Cortex of kidney (tissue), 1 donor: ENCODE results near the gene ABCG2.
"Not testable (repeated sequence)": the region's sequence is repeated elsewhere in the genome, so short reads cannot be mapped to it uniquely, and the experiment has no call there.

Experiments
- DNase-seq: peaks from one replicate; lab custom pipeline; 2025; lab: John Stamatoyannopoulos, UW

Gene ABCG2

GRCh38 chr4:88166608-88167007, 8.2 kb upstream of the ABCG2 start:
- DNase-seq = no peak

- no peak for DNase-seq
These were observed 4.9 kb upstream of the ABCG2 start for GRCh38 chr4:88163336-88163735.

- DNase-seq = no peak
These were observed 4.2 kb upstream of the ABCG2 start for GRCh38 chr4:88162626-88163025.

GRCh38 chr4:88159229-88159725, 838 bp upstream of the ABCG2 start:
- no peak for DNase-seq

GRCh38 chr4:88158038-88158488, 376 bp downstream of the ABCG2 start:
- no peak for DNase-seq

- DNase-seq = not testable (repeated sequence)
These were observed 6.1 kb downstream of the ABCG2 start for GRCh38 chr4:88152331-88152730.

- DNase-seq = no peak
These were observed 9.9 kb downstream of the ABCG2 start for GRCh38 chr4:88148560-88148959.

- DNase-seq = no peak
These were observed 10.6 kb downstream of the ABCG2 start for GRCh38 chr4:88147799-88148217.

GRCh38 chr4:88146891-88147290, 11.5 kb downstream of the ABCG2 start:
- DNase-seq = no peak

GRCh38 chr4:88144866-88145300, 13.6 kb downstream of the ABCG2 start:
- DNase-seq = no peak

GRCh38 chr4:88144048-88144447, 14.4 kb downstream of the ABCG2 start:
- no peak for DNase-seq

- DNase-seq = no peak
These were observed 14.9 kb downstream of the ABCG2 start for GRCh38 chr4:88143504-88143903.

- DNase-seq = no peak
These were observed 19.9 kb downstream of the ABCG2 start for GRCh38 chr4:88138561-88138960.

GRCh38 chr4:88137112-88137511, 21.3 kb downstream of the ABCG2 start:
- DNase-seq = no peak

GRCh38 chr4:88136249-88136648, 22.2 kb downstream of the ABCG2 start:
- DNase-seq = no peak

GRCh38 chr4:88135356-88135663, 23.1 kb downstream of the ABCG2 start:
- DNase-seq = no peak

- DNase-seq = no peak
These were observed 23.7 kb downstream of the ABCG2 start for GRCh38 chr4:88134536-88135355.

GRCh38 chr4:88134111-88134510, 24.3 kb downstream of the ABCG2 start:
- no peak for DNase-seq

- DNase-seq = no peak
These were observed 27.7 kb downstream of the ABCG2 start for GRCh38 chr4:88130544-88131305.

GRCh38 chr4:88130003-88130402, 28.4 kb downstream of the ABCG2 start:
- DNase-seq = no peak

GRCh38 chr4:88122260-88122659, 36.2 kb downstream of the ABCG2 start:
- DNase-seq = not testable (repeated sequence)

GRCh38 chr4:88119943-88120342, 38.5 kb downstream of the ABCG2 start:
- no peak for DNase-seq

GRCh38 chr4:88115587-88115986, 42.9 kb downstream of the ABCG2 start:
- DNase-seq = no peak
